HL-60/S4 (cell line): ENCODE measurements around the gene NAV1.
"Not testable (repeated sequence)": the region's sequence is repeated elsewhere in the genome, so short reads cannot be mapped to it uniquely, and the experiment has no call there.

Experiments
- in situ Hi-C: fragments of 300-500 bp; cut with MboI; formaldehyde crosslinking; loops from 2 replicates; pipeline ENCODE4 v1.14.3; 2022; ENCODE audit warnings: low sequenced_read_pairs

NAV1 gene, protein sequence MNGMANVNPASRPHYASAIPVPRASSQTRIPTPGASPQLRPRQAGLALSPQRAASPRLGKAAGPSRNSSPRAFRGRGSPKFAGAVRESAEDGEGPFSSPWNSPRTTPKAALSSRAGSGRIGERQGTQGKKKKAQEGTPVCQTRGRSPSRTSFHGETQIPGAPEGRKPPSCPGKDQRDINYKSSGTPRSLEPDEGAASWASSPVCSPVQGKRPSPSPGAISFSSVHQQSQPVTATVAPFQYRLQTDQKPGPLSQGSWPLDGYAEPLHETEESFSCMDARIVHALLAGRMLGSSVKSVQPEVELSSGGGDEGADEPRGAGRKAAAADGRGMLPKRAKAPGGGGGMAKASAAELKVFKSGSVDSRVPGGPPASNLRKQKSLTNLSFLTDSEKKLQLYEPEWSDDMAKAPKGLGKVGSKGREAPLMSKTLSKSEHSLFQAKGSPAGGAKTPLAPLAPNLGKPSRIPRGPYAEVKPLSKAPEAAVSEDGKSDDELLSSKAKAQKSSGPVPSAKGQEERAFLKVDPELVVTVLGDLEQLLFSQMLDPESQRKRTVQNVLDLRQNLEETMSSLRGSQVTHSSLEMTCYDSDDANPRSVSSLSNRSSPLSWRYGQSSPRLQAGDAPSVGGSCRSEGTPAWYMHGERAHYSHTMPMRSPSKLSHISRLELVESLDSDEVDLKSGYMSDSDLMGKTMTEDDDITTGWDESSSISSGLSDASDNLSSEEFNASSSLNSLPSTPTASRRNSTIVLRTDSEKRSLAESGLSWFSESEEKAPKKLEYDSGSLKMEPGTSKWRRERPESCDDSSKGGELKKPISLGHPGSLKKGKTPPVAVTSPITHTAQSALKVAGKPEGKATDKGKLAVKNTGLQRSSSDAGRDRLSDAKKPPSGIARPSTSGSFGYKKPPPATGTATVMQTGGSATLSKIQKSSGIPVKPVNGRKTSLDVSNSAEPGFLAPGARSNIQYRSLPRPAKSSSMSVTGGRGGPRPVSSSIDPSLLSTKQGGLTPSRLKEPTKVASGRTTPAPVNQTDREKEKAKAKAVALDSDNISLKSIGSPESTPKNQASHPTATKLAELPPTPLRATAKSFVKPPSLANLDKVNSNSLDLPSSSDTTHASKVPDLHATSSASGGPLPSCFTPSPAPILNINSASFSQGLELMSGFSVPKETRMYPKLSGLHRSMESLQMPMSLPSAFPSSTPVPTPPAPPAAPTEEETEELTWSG (N-terminal part only)

DNA sequence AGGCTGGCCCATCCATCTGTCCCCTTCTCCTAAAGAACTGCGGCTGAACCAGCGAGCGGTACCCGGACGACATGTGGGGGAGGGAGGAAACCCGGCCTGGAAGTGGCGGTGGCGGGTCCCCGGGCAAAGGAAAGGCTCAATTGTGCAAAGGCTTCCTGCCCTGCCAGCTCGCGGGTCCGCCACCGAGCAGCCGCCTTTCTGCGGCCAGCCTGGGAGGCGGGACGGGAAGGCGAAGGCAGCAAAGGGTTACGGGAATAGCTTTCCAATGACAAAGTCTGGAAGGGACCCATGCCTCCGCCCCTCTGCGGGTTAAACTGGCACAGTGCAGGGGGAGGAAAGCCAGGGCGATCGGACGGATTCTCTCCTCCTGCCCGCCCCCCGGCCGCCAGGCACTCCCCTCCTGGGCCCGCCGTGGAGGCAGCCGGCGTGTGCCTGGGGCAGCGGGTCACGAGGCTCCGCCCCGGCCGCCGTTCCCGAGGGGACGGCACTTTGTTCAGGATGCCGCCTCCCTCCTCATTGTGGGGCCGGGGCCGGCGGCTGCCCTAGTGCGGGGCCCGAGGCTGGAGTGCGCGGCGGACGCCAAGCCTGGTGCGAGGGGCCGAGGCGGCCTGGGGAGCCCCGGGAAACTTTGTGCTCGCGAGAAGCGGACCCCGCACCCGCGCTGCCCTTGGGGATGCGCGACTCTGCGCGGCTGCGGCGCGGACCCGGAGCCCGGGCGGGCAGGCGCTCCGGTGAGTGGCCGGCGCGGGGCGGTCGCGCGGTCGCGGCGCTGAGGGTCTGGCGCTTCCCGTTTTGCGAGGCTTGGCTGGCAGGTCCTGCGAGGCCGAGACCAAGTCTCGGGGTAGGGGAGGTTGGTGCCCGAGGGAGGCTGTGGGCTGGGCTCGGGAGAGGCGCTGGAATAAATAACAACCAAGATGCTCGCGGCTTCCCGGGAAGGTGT, at the start of gene NAV1:
NAV1 (plus strand) TSS at position 516 of the 940 bp plus-strand sequence. CDS start 83,758 bp downstream, outside the sequence.
- in situ Hi-C loops = no loop called here

DNA sequence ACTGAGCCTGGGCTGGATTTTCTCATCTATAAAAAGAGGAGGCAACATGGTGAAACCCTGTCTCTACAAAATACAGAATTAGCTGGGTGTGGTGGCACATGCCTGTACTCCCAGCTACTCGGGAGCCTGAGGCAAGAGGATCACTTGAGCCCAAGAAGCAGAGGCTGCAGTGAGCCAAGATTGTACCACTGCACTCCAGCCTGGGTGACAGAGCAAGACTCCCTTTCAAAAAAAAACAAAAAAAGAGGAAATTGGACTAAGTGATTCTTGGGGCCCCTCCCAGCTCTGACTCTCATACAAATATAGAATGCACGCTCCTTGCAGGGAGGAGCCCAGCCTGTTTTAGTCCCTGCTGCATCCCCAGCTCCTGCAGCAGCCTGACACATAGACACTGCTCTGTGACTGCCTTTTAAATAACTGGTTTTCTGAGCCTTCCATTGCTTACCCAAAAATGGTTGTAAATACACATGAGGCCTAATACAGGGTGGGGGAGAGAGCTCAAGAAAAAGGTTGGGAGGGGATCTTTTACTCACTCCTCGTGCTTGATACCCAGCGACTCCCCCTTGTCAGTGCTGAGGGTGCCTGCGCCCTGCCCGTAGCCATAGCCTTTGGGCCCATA, 49.2 kb upstream of the NAV1 start:
- in situ Hi-C loops = no loop called here

DNA sequence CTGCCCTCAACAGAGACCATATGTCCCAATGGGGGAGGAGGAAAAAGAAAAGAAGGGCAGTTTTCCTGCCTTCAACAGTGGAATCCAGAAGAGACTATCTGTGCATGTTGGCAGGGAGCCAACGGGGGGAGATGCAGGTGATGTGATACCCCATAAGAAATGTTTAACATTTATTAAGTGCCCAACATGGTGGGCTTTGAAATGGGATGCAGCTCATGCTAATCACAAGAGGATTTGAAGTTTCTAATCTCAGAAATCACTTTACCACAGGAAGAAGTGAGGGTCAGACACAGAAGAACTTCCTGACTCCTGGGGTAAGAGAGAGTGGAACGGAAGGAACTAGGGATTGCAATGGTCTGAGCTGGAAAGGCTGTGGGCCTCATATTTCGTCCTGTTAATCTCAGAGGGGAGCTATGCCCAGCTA, 48.2 kb upstream of the NAV1 start:
- in situ Hi-C loops = no loop called here

DNA sequence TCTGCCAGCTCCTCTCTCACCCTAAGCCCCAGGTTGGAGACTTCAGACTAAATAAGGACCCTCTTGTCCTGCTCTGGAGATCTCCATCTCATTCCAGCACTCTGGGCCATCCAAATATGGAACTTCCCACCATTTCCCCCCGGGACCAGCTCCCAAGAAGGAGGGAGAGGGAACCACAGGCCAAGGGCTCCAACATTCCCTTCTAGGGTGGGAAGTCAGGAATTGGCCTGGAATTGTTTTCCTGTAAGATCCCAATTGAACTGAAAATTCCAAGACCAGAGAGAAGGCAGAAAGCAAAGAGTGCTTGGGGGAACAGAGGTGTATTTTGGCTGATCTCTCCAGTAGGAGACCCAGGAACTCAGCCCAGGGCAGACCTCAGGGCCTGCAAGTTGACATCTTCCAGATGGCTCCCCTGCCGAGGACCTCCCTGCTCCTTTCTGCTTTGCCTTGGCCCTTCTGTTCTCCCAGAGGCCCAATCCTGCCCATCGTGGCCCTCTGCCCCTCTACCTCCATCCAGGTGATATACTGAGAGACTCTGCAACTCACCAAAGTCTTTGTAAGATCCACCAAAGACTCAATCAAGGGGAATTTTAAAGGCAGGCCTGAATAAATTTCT, 46.9 kb upstream of the NAV1 start:
- in situ Hi-C loops = no loop called here

DNA sequence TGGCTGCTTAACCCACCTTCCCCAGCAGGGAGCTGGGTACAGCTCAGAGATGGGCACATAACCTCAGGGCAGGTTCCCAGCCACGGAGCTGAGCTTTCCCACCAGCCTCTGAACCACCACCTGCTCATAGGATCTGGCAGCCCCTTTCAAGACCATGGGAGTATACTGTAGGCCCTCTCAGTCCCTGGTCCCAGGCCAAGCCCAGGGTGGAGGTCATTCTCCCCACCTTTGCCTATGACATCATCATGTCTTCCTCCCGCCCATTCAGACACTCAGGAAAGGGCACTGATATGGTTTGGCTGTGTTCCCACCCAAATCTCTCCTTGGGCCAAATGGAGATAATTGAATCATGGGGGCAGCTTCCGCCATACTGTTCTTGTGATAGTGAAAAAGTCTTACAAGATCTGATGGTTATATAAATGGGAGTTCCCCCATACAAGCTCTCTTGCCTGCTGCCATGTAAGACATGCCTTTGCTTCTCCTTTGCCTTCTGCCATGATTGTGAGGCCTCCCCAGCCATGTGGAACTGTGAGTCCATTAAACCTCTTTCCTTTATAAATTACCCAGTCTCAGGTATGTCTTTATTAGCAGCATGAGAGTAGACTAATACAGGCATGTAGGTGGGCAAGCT, 45.8 kb upstream of the NAV1 start:
- in situ Hi-C loops = not testable (repeated sequence)

DNA sequence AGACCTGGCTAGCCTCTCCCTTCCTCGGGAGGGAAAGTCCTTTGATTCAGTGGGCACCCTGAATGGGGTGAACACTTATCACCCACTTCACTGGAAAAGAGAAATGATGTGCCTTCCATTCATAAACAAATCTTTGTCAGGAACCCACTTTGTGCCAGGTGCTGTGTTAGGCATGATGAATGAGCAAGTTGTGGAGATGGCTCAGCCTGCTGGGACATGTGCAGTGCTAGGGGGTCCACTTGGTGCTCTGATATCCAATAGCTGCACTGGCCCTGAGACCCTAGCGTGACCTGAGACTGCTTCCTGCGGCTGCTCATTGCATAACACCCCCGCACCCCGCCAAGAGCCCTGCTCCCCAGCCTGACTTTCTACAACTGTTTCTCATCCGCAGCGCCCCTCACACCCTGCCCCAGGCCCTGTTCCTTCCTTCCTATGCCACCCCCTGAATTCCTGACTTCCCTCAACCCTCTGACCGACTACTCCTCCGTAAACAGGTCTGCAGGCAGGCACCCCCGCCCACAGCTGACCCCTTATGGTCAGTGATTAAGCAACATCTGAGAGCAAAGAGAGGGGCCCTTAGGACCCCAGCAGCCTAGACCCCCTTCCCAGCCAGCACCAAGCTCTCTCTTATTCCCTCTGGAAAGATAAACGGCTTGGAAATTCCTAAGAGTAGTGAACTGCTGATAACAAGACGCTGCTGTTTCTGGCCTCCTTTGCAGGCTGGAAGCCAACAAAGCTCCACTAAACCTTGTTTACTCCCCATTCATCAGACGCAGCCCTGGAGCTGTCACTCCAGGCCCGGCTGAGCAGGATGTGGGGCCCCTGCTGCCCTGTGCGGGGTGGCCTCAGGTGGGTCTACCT, 44.9 kb upstream of the NAV1 start:
- in situ Hi-C loops = no loop called here

DNA sequence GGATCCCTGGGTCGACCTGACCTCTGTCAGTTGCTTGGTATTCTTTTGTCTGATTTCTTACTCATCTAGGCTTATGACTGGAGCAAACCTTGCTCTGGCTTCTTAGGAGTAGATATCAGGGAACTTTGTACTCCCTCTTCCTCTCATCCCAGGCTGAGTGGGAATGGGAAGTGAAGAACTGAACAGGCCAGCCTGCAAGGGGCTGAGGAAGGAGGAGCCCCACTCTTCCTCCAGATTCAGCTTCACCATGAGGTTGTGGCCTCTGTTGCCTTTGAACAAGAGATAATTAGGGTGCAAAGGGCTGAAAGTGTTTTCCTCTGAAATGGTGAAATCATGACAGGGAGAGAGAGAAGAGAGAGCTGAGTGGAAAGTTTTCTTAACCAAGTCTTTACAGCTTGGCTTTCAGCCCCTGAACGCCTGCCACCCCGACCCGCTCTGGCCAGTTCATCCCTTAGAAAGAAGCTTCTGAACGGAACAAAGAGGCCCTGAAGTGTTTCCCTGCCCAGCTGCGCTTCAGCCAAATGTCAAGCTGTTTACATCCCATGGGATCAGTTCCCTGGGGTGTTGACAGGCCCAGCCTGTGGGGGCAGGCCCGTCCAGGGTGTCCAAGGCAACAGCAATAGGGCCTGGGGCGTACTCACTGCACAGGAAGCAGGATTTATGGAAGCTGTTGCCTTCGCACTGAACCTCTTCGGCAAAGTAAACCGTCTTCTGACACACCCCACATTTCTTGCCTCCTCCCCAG, 43.2 kb upstream of the NAV1 start:
- in situ Hi-C loops = no loop called here

DNA sequence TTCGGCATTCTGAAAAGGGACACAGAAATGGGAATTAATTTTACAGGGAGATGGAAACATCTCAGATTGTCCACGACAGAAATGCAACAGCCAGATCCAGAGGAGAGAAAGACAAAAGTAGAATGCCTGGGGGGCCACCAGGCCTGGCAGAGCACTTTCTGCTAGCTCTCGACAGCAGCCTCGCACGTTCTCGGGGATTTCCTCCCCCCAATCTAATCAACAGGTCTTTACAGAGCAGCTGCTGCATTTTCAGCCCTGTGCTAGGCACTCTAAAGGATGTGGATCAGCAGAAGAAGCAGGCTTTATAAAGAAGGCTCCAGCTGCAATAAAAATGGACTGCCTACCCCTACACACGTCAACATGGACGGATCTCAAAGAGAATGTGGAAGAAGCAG, 42.6 kb upstream of the NAV1 start:
- in situ Hi-C loops = no loop called here

DNA sequence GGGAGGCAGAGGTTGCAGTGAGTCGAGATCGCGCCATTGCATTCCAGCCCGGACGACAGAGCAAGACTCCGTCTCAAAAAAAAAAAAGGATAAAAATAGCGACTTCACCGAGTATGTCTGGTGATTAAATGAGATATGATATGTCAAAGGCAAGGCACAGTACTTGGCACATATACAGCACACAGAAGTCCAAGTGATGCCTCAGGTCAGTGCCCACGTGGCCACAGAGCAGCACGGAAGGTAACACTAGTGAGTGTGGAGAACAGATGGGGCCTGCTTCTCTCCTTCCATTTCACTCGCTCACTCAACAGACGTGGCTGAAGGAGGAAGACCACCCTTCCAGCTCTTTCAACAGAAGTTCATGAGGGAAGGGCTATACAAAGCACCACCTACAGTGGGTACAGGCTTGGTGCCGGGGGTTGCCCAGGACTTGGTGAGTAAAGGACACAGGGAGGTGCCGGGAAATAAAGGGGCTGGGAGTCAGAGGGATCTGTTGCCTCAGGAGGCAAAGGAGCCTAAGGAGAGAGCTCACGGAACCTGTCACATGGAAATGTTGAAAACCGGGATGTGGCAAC, 40.9 kb upstream of the NAV1 start:
- in situ Hi-C loops = no loop called here

DNA sequence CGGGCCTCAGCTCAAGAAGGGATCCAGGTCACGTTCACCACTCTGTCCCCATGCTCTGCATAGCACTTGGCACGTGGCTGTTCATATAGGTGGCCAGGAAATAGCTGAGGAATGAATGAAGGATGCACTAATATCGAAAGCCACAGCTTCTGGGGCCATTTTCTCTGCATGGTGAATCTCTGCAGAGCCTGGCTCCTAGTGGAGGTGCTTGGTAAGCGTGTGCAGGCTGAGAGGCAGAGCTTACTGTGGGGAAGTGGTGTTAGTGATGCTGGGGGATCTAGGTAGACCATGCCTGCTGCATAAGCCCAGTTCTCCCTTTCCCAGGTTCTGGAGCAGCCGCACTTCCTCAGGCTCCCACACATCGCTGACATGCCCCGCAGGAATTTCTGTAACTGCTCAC, 40.3 kb upstream of the NAV1 start:
- in situ Hi-C loops = no loop called here

DNA sequence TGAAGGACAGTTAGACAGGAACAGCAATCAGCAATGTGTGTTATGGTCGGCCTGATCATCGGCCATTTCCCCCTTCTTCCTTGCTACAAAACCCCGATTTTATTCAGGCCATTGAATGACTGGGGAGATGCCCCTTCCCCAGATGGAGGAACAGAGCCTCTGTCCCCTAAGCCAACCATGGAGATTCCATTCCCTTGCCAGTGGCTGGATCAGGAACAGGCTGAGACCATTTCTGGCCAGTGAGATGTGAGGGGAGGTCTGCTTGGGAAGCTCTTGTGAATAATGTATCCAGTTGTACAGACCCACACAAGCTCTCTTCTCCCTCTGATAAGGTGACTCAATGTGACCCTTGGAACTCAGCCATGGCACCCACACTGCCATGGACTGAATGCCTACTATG, 39.7 kb upstream of the NAV1 start:
- in situ Hi-C loops = no loop called here

DNA sequence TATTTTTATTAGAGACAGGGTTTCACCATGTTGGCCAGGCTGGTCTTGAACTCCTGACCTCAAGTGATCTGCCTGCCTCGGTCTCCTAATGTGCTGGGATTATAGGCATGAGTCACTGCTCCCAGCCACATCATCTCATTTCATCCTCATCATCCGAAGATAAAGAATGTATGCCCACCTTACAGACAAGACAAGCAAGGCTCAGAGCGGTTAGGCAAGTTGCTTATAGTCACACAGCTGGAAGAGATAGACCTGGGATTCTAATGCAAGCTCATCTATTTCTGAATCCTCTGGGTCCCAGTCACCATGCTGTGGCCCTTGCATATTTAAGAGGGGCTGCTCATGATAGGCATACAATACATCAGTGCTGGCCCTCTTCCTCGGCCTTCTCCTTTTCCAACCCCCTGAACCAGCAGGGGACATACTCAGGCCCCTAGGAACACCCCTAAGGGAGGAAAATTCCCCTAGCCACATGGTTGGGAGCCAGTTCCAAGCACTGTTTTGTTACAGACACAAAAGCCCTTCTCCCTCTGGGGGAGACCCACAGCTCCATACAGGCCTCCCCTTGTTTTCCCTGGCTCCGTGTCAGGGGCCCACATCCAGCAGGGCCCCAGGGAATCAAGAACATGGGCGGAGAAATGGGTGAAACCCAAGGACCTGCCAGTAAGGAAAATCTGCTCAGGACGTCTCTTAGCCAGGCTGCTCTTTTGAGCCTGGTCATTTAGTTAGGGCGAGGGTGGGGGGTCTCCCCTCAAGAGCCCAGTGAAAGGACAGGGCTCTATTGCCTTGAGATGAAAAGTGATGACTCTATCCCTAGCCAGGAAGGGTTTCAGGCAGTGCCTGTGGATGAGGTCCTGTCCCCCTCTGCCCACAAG, 38.9 kb upstream of the NAV1 start:
- in situ Hi-C loops = no loop called here

DNA sequence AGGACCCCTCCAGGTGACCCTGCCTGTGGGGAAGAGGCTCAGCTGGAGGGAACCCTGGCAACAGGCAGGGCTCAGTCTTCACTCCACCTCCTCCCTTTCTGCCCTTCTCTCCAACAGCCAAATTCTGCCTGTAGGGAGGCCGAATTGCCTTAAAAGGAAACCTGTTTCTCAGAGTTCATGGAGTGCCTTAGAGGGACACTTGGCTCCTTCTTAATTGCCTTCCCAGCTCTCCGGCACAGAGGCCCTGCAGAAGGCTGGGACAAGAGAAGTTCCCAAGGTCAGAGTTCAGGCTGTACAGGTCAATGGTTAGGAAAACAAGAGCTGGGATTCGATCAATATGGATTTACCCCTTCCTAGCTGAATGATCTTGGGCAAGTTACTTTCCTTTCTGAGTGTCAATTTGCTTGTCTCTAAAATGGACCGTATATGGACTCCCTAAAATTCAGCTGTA, 38.2 kb upstream of the NAV1 start:
- in situ Hi-C loops = no loop called here

DNA sequence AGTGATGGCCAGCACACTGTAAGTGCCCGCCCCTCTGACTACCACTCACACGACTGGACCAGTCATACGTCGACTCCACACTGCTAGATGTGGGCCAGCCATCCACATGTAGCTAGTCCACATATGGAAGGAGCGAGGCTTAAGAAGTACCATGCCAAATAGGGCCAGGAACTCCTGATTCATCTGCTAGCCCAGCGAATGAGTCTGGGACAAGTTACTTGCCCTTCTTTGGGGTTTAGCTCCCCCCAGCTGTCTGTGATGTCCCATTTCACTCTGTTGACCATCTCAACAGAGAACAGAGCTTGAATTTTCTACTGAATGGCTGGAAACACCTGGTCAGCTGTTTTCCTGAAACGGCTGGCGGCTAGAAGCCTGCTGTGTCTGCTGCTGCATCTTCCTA, 37.8 kb upstream of the NAV1 start:
- in situ Hi-C loops = no loop called here

DNA sequence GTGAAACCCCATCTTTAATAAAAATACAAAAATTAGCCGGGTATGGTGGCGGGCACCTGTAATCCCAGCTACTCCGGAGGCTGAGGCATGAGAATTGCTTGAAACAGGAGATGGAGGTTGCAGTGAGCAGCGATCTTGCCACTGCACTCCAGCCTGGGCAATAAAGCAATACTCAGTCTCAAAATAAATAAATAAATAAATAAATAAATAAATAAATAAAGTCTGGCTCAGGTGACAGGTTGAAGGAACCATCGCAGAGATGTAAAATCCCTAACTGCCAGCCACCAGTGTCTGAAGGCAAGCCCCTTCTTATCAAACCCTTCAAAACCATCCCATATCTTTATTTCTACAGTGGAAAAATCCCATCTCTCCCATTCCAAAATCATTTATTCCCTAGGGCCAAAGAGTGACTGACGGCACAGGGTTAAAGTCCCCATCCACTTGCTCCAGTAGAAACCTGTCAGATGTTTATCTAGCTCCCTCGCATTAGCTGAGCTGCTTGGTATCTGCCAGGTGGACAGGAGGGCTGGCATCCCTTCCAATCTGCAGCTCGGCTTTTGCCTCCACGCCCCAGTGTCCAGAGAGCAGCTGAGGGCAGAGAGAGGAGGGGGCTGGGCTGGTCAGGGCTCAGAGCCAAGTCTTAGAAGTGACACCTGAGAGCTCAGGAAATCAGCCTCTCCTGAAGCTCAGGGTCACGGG, 37.0 kb upstream of the NAV1 start:
- in situ Hi-C loops = no loop called here
